Stimulated activated naive CD8-positive, alpha-beta T cell treated with anti-CD3 and anti-CD28 coated beads, Interleukin-15, amount 100 ng/mL, for 72 hours (primary cell): ENCODE data around the gene CAMSAP1.
A peak's percentile ranks its signal among the peaks of the same experiment; 100 is the strongest.
"Not testable (repeated sequence)": the region's sequence is repeated elsewhere in the genome, so short reads cannot be mapped to it uniquely, and the experiment has no call there.

ENCODE experiments used
- ATAC-seq: fragments of 150-1000 bp; cut with Tn5 transposase; 2 replicates; pipeline ENCODE4 v1.10.0; 2021; ENCODE audit warnings: mild to moderate bottlenecking, moderate library complexity
- DNase-seq, 2 donors: peaks; one replicate each; pipeline ENCODE4 v3.0.0; 2021 to 2022
- H3K27ac Mint-ChIP-seq, 2 donors: one replicate each; pipeline ENCODE4 v1.8.0; 2022; ENCODE audit warnings: mild to moderate bottlenecking in 2 of 2, mixed read lengths in 2 of 2, moderate library complexity in 2 of 2
- H3K27me3 Mint-ChIP-seq: one replicate; pipeline ENCODE4 v1.8.0; 2022; ENCODE audit warnings: mixed read lengths
- H3K4me1 Mint-ChIP-seq: one replicate; pipeline ENCODE4 v1.8.0; 2022; ENCODE audit warnings: mild to moderate bottlenecking, mixed read lengths
- H3K4me3 Mint-ChIP-seq, 2 donors: one replicate each; pipeline ENCODE4 v1.8.0; 2022; ENCODE audit warnings: mild to moderate bottlenecking in 2 of 2, mixed read lengths in 2 of 2, moderate library complexity in 1 of 2
- H3K9me3 Mint-ChIP-seq, 2 donors: one replicate each; pipeline ENCODE4 v1.8.0; 2022; ENCODE audit warnings: mixed read lengths in 2 of 2

The CAMSAP1 gene

GRCh38 chr9:135898634-135899407 lies 8.5 kb downstream of the CAMSAP1 start:
- no peak overlapping the region for H3K27ac Mint-ChIP-seq
- DNase-seq (no peak), ATAC-seq (peak; percentile 31)
- H3K9me3 Mint-ChIP-seq: peaks cover 13 to 22% of the 10 kb centered on the region in 2 donors
- peak overlapping the region in 1 of 2 donors; percentile 36 for H3K4me3 Mint-ChIP-seq
- H3K27me3 Mint-ChIP-seq: no peaks in the 10 kb centered on the region
- H3K4me1 Mint-ChIP-seq: peaks cover 66% of the 10 kb centered on the region

GRCh38 chr9:135896626-135897025 lies 10.7 kb downstream of the CAMSAP1 start:
- ATAC-seq (no peak), DNase-seq (no peak)
- H3K4me3 Mint-ChIP-seq: no peak overlapping the region
- H3K27ac Mint-ChIP-seq: no peak overlapping the region
- H3K9me3 Mint-ChIP-seq: peaks cover 13 to 22% of the 10 kb centered on the region in 2 donors
- peaks cover 79% of the 10 kb centered on the region for H3K4me1 Mint-ChIP-seq
- no peaks in the 10 kb centered on the region for H3K27me3 Mint-ChIP-seq

GRCh38 chr9:135896205-135896604 lies 11.1 kb downstream of the CAMSAP1 start:
- Mint-ChIP-seq H3K27me3 (no peaks in the 10 kb centered on the region), H3K27ac (no peak overlapping the region), H3K9me3 (peaks cover 13 to 22% of the 10 kb centered on the region in 2 donors), H3K4me3 (no peak overlapping the region), H3K4me1 (peaks cover 79% of the 10 kb centered on the region)
- no peak for DNase-seq
- no peak for ATAC-seq

- no peak for DNase-seq
- Mint-ChIP-seq H3K27me3 (no peaks in the 10 kb centered on the region), H3K4me1 (peaks cover 84% of the 10 kb centered on the region), H3K4me3 (no peak overlapping the region), H3K27ac (no peak overlapping the region), H3K9me3 (peaks cover 13 to 22% of the 10 kb centered on the region in 2 donors)
- ATAC-seq: no peak
These were observed 12.0 kb downstream of the CAMSAP1 start for GRCh38 chr9:135895202-135895848.

- Mint-ChIP-seq H3K9me3 (peaks cover 5 to 7% of the 10 kb centered on the region in 2 donors), H3K27me3 (no peaks in the 10 kb centered on the region), H3K27ac (peak overlapping the region; percentile 2 to 49), H3K4me3 (no peak overlapping the region), H3K4me1 (peaks cover 87% of the 10 kb centered on the region)
- DNase-seq (no peak), ATAC-seq (no peak)
These were observed 14.2 kb downstream of the CAMSAP1 start for GRCh38 chr9:135893104-135893503.

- not testable (repeated sequence) for H3K27me3 Mint-ChIP-seq, H3K9me3 Mint-ChIP-seq, ATAC-seq, DNase-seq, H3K27ac Mint-ChIP-seq, H3K4me3 Mint-ChIP-seq
- H3K4me1 Mint-ChIP-seq: peaks cover 87% of the 10 kb centered on the region
These were observed 15.0 kb downstream of the CAMSAP1 start for GRCh38 chr9:135892327-135892726.

- no peaks in the 10 kb centered on the region for H3K27me3 Mint-ChIP-seq
- no peak overlapping the region for H3K27ac Mint-ChIP-seq
- ATAC-seq (no peak), DNase-seq (no peak)
- H3K4me1 Mint-ChIP-seq: peaks cover 91% of the 10 kb centered on the region
- peaks cover 5 to 7% of the 10 kb centered on the region in 2 donors for H3K9me3 Mint-ChIP-seq
- H3K4me3 Mint-ChIP-seq: no peak overlapping the region
These were observed 16.2 kb downstream of the CAMSAP1 start for GRCh38 chr9:135891027-135891631.

GRCh38 chr9:135890190-135891026 lies 16.9 kb downstream of the CAMSAP1 start:
- peaks cover 92% of the 10 kb centered on the region for H3K4me1 Mint-ChIP-seq
- peaks cover 5 to 7% of the 10 kb centered on the region in 2 donors for H3K9me3 Mint-ChIP-seq
- ATAC-seq (no peak), DNase-seq (no peak)
- no peak overlapping the region for H3K4me3 Mint-ChIP-seq
- no peak overlapping the region for H3K27ac Mint-ChIP-seq
- H3K27me3 Mint-ChIP-seq: no peaks in the 10 kb centered on the region

GRCh38 chr9:135889564-135890189 lies 17.7 kb downstream of the CAMSAP1 start:
- DNase-seq: no peak
- ATAC-seq: no peak
- no peak overlapping the region for H3K4me3 Mint-ChIP-seq
- H3K27ac Mint-ChIP-seq: no peak overlapping the region
- H3K4me1 Mint-ChIP-seq: peaks cover 91% of the 10 kb centered on the region
- peaks cover under 1 to 1% of the 10 kb centered on the region in 2 donors for H3K9me3 Mint-ChIP-seq
- H3K27me3 Mint-ChIP-seq: no peaks in the 10 kb centered on the region

- Mint-ChIP-seq H3K27ac (no peak overlapping the region), H3K4me3 (no peak overlapping the region), H3K27me3 (no peaks in the 10 kb centered on the region), H3K9me3 (no peaks in the 10 kb centered on the region), H3K4me1 (peaks cover 92% of the 10 kb centered on the region)
- ATAC-seq: no peak
- DNase-seq: no peak
These were observed 18.5 kb downstream of the CAMSAP1 start for GRCh38 chr9:135888766-135889394.

GRCh38 chr9:135888126-135888765 lies 19.1 kb downstream of the CAMSAP1 start:
- Mint-ChIP-seq H3K4me1 (peaks cover 88% of the 10 kb centered on the region), H3K27ac (no peak overlapping the region), H3K9me3 (no peaks in the 10 kb centered on the region), H3K27me3 (no peaks in the 10 kb centered on the region), H3K4me3 (peak overlapping the region in 1 of 2 donors; percentile 78)
- ATAC-seq (no peak), DNase-seq (no peak)

GRCh38 chr9:135887585-135888050 lies 19.7 kb downstream of the CAMSAP1 start:
- ATAC-seq: peak; percentile 98
- Mint-ChIP-seq H3K4me1 (peaks cover 82% of the 10 kb centered on the region), H3K27ac (peak overlapping the region; percentile 84 to 89), H3K27me3 (no peaks in the 10 kb centered on the region), H3K4me3 (peak overlapping the region; percentile 78 to 80), H3K9me3 (no peaks in the 10 kb centered on the region)
- DNase-seq: peak; percentile 63 to 82

GRCh38 chr9:135887021-135887507 lies 20.3 kb downstream of the CAMSAP1 start:
- DNase-seq: no peak
- peak; percentile 1 for ATAC-seq
- Mint-ChIP-seq H3K27me3 (no peaks in the 10 kb centered on the region), H3K4me1 (peaks cover 79% of the 10 kb centered on the region), H3K9me3 (no peaks in the 10 kb centered on the region), H3K4me3 (peak overlapping the region; percentile 78 to 80), H3K27ac (peak overlapping the region; percentile 84 to 89)
